GM21723 (cell line): ENCODE measurements around the gene TTLL7.
"Not testable (repeated sequence)": the region's sequence is repeated elsewhere in the genome, so short reads cannot be mapped to it uniquely, and the experiment has no call there.

Experiments
- ATAC-seq: cut with Tn5 transposase; IDR thresholded peaks from one replicate; pipeline ENCODE4 v1.9.1; 2021; ENCODE audit warnings: mild to moderate bottlenecking, moderate library complexity; ENCODE audit not compliant: unreplicated experiment

TTLL7 gene

DNA sequence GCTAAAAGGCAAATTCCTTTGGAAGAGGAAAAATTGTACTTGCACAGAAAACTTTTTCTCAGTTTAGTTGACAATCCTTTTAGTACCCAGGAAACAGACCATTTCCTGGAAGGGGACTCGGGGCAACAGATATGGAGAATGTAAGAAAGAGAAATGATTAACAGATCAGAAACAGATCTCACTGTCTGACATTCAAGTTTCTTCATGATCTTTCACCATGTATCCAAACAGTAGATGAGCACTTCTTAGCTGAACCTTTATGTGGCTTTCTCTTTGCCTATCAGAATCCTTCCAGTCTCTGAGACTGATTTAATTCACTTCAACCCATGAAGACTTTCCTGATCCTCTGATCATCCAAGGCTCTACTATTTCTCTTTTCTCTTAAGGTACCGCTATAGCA lies 2.7 kb downstream of the TTLL7 start:
- no peak for ATAC-seq

DNA sequence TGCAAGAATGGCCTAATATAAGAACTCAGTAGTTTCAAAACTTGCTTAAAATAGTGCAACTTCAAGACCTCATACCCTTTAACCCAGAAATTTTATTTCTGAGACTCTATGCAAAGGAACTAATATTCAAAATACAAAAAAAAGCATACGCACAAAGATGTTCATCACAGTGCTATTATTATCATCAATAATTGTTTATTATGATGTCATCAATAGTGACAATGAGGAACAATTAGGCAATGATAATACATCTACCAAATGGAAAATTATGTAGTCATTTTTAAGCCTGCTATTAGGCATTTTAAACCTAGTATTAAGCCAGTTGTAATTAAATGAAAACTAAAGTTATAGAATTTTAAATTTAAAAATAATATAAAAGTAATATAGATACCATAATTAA lies 3.3 kb downstream of the TTLL7 start:
- no peak for ATAC-seq

DNA sequence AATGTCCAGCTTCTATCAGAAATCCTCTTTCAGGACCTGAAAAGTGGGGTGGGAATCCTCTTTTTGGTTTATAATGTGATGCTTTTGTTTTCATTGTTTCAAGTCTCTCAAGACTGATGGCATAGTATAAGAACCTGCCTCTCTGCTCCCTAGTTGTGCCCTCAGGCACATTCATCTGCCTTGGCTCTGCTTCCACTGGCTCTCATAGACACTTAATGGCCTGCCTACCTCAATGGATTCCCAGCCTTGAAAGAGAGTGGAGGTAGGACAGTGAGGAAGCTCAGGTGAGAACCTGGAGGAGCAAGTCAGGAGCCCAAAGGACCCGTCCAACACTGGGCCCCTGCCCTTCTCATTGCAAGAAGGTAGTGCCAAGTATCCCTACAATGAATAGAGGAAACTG lies 4.8 kb downstream of the TTLL7 start:
- no peak for ATAC-seq

DNA sequence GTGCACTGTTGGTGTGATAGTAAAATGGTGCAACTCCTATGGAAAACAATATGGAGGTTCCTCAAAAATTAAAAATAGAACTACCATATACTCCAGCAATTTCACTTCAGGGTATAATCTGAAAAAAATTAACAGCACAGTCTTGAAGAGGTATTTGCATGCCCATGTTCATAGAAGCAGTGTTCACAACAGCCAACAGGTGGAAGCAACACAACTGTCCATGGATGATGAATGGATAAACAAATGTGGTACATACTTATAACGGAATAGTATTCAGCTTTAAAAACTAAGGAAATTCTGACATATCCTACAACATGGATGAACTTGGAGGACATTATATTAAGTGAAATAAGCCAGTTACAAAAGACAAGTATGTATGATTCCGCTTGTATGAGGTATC lies 8.2 kb downstream of the TTLL7 start:
- ATAC-seq = no peak

DNA sequence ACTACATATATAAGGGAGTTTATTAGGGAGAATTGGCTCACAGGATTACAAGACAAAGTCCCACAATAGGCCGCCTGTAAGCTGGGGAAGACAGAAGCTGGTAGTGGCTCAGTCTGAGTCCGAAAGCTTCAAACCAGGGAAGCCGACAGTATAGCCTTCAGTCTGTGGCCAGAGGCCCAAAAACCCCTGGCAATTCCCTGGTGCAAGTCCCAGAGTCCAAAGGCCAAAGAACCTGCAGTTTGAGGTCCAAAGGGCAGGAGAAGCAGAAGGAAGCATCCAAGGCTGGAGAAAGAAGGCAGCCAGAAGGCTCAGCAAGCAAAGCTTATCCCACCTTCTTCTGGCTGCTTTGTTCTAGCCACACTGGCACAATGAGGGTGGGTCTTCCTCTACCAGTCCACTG lies 13.9 kb downstream of the TTLL7 start:
- no peak for ATAC-seq

DNA sequence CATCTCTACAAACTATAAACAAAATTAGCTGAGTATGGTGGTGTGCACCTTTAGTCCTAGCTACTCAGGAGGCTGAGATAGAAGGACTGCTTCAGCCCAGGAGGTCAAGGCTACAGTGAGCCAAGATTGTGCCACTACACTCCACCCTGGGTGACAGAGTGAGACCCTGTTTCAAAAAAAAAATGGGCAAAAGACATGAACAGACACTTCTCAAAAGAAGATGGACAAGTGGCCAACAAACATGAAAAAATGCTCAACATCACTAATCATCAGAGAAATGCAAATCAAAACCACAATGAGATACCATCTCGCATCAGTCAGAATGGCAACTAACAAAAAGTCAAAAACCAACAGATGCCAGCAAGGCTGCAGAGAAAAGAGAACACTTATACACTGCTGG lies 15.0 kb downstream of the TTLL7 start:
- ATAC-seq = not testable (repeated sequence)

DNA sequence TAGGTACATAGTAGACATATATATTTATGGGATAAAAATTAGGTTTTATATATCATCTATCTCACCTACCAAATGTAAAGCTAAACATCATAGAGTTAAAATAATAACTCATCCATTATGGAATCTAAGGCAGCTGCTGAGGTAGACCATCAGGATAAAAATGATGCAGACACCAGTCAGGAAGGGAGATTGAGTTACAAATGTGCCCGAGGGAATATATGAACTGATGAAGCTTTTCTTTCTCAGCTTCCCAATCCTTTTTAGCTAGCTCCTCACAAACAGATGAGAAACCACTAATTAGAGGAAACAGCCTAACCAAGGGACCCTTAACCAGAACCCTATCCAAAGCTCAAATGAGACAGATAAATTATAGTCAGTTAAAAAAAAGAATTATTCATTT lies 20.9 kb downstream of the TTLL7 start:
- no peak for ATAC-seq

DNA sequence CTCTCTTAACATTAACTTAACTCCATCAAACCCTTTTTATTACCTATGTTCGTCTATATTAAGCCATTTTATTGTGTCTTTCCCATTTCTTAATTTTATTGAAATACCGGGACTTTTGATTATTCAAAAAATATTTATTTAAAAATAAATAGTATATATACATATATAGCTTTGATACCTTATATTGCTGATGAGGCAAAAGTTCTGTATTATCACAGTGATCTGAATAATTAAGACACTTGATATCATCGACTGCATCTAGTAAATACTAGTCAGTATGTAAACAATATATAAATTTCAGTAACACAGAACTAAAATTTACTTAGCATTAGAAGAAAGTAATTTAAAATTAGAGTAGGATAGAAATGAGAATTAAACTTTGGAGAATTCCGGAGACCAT lies 22.0 kb downstream of the TTLL7 start:
- ATAC-seq = no peak

DNA sequence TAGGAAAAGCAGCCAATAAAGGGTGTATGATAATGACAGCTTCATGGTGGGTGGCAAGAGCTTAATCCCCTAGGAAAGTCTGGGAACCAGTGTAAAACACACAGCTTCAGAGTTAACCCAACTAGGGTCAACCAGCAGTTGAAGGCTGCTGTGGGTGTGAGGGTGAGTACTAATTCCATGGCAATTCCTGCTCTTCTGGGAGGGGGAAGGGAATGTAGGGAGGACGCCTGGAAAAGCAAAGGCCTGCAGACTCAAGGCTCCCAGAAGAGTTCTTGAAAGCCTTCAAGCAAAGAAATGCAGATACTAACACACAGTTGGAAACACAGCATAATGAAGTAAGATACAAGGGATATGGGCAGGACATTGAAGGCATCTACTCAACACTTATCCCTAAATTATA lies 28.1 kb downstream of the TTLL7 start:
- no peak for ATAC-seq

DNA sequence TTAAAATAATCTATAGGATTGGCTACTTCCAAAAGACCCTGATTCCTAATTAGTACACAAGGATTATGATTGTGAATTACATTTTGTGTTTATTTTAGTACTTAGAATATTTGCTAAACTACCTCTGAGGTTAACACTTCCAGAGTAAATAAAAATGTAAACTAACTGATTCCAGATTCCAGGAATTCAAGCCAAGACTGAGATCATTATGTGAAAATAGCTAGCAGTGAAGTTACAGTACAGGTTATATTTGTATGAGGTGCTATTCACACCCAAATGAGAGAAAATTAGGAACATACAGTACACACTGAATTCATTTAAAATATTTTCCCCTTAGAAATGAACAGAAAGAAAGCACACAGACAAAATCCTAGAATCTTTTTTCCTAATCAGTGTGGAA lies 28.8 kb downstream of the TTLL7 start:
- ATAC-seq = no peak

DNA sequence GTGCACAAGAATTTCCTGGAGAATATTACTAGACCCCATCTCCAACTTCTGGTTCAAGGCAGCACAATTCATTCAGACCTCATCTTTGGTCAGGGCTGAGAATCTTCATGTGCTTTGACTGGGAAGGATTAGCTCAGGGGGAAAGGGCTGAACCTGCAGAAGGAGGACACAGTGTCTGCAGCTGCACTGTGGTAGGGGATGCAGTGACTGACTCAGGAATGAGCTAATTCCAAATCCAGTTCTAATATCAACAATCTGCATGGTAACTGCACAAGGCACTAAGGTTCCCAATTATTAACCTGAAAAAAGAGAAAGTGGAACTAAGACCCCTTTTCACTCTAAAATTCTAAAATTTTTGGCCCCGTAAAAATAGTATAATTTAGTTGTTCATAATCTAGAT lies 31.6 kb downstream of the TTLL7 start:
- no peak for ATAC-seq

DNA sequence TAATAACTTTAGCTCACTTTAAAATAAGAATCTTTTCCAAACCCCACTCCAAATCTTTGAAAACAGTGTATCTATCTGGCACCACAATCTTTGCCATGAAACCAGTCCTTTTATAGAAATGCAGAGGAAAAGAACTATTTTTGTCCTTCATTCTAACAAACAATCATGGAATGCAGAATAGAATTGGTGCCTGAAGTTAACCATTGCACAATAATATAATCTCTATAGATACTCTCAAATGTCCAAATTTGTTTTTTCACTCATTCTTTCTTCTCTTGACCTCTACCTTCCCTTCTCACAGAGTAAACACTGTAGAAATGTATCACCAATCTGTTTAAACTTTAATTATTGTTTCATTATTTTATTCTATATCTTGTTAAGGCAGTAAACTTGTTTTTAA lies 34.8 kb downstream of the TTLL7 start:
- no peak for ATAC-seq

DNA sequence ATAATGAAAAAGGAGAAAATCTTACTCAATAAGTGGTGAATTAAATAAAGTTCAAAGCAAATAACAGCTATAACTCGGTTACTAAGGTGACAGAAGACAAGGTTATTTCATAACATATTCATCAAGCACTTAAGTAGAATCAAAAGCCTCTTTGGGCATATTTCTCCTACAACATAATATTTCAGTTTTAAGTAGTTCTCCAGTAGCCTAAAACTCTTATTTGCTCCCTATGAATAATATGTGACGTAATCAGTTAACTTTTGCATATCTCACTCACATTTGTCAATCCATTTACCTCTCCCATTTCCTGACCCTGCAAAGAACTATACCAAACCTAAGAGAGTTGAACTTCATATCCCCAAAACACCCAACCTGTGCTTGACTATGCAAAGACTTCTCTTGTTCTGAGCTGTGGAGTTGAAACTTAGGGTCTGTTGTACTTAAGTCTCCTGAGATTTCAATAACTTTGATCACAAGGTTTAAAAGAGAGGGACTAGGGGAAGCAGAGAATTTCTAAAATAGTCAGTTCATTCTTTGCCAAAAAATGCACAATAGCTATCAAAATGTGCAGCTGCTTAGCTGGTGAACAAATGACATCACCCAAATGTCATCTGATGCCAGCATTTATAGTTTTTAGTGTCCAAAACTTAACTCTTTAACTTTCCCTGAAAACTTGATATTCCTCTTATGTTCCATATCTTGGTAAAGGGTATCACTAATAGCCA lies 37.2 kb downstream of the TTLL7 start:
- no peak for ATAC-seq

DNA sequence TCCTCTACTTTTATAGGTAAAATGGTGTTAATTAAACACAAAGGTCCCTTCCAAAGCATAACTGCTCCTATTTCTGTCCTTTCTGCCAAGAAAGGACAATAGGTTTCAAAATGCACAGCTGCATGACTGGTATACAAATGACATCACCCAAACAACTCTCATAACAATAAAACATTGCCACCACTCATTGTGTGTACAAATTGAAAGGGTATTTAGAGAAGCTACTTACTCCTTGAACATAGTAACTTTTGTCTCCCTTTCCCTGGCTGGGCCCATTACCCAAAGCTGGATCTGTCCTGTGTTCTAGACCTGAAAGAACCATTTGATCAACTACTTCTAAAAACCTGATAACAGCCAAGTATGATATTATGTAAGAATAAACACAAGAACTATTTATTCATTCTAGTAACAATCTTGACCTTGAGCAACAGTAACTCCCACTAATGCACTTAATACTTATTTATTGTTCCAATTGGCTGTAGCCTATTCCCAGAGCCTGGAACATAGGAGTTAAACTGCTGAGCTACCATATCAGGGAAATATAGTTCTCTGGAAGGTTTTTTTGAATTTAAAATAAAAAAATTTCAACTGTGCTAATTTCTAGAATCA lies 38.2 kb downstream of the TTLL7 start:
- no peak for ATAC-seq

DNA sequence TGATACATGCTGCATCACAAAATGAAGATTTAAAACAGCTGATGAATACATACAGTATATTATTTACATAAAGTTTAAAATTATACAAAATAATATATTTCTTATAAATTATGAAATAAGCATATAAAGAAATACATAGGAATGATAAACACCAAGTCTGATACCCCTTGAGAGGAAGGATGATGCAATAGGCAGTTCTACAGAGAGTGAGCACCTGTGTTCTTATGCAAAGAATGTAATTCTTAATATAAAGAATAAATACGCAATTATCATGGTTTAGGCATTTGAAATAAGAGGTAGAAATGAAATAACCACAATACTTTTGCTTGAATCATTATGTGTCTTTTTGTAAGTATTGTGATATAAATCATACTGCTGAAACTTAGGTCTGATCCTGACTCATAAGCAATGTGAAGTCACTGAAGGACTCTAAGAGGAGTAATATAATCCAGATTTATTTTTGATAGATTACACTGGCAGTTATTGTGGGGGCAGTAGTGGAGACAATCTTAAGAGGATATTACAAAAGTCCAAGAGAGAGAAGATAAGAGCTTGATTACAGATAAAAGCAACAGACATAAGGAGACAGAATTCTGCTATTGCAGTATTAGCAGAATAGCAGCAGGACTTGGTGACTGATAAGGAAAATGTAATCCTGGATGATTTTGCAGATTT lies 39.0 kb downstream of the TTLL7 start:
- ATAC-seq = no peak

DNA sequence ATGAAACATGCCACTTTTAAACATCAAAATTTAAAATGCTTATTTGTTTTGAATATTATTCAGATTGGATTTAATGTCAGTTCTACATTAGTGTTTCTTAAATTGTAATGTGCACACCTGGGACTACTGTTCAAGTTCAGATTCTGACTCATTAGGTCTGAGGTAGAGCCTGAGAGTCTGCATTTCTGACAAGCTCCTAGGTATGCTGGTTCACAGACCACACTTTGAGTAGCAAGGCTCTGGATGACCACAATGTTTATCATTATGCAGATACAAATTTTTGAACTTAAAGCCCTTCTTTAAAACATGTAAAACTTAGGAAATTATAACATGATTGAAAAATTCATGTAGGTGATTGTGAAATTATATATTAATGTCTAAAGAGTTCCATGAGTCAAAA lies 40.2 kb downstream of the TTLL7 start:
- no peak for ATAC-seq

DNA sequence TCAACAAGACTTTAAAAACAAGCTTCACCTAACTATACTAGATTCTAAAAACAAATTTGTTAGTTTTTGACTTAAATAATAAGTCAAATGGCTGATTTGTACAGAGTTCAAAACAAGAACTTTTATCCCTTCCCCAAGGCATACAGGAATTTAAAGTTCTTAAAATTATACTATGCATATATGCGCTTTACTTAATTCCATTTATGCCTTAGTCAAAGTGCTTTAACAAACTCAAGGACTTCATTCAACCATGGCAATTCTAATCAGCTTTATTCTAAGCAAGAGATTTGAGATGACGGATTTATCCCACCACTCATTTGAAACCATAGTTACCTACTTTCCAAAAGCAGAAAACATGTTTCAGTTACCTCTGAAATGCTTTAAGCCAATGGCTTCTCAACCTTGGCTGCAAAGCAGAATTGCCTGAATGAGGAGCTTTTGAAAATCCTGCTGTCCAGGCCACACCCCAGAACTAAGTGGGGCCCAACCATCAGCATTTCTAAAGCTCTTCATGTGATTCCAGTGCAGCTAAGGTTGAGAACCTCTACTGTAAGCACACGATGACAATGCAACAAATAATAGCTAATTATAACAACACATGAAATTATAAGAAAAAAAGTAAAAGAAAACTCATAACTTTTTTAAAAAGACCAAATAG lies 44.6 kb downstream of the TTLL7 start:
- no peak for ATAC-seq

DNA sequence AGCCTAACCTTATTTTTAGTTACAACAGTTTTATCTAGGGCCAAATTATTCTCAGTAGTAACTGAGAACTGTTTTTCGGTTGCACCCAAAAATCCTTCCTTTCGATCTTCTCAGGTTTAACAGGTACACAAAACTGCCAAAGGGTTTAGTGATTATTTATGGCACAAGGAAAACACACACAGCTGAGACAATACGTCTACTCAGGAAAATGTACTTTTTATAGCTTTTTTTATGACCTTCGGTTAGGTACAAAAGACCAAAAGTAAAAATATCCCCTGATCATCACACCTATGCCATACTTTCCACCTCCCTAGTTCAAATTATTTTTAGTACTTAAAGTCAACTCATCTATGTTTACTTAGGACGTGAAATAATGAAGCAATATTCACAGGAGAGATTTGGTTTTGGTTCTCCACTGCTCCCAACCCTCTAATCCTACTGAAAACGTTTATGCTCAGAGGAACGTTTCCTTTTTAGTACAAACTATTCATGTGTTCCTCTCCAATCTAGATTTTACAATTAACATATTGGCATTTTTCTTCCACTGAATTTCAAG lies 48.7 kb downstream of the TTLL7 start:
- ATAC-seq = no peak

DNA sequence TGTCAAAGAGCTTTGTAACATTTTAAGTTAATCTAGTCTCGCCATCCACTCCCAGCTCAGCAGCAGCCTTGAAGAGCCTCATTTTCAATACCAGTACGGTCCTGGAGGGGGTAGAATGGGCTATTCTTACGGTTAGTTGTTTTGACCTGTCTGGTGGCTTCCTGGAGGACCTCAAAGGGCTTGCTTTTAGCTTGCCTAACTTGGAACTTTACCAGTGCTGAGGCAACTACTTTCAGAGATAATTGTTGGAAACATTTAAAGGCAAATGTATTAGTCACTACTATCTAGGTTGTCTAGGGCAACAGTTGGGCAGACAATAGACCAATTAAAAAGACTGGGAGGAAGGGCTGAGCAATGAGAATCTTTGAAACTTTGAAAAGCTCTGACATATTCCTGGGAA lies 56.0 kb downstream of the TTLL7 start:
- no peak for ATAC-seq

DNA sequence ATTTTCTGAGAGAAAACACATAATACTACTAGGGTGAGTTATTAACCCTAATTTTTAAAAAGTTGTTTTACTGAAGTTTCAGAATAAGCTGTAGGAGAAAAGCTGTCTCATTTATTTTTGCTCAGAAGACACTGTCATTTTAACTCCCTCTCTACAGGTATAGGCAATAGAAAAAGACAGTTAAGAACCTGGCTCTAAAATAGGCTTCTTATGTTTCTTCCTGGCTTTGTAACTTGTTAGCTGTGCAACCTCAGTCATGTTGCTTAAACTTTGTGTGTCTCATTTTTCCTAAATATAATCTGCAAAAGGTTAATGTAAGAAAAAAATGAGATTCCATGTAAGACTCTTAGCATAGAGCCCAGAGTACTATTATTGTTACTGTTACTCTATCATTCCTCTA lies 64.4 kb downstream of the TTLL7 start:
- no peak for ATAC-seq

DNA sequence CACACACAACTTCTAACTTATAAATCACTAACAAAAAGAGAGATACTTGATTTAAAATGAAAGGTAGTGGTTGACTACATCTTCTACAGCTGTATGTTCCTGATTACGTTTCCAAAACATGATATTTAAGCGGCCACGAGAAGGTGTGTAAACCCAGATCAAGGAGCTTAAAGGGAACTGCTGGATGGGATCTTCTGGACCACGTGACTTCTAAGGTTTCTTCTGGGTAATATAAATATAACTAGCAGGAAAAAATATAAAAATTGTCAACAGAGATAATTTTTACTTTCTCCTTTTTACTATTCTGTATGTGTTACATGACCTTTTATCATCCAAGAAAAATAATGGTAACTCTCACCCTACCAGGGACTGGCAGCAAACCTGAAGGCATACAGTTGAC lies 66.2 kb downstream of the TTLL7 start:
- no peak for ATAC-seq

DNA sequence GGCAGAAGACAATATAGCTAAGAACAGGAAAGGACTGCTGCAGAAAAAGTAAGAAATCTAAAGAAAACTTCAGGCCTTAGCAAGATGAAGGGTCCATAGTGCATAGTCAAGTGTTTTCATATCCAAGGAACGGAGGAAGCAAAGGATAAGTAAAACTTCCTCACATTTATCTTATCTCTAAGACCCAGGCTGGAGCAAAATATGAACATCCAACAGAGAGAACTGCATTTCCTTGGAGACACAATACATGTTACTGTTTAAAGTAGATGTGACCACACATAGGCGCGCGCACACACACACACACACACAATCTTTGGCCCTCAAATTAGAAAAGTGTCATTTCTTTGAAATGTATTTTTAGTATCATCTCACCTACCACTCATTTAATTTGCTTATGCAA lies 66.7 kb downstream of the TTLL7 start:
- ATAC-seq = no peak
